ENCODE results near the gene GTF2H3.

- TF ChIP-seq NRF1 (conservative IDR thresholded peaks at IDR 0.05; ENCODE audit: low read depth, low read length) (no peak), ZBTB33 (IDR thresholded peaks at IDR 0.05) (no peak), CEBPB (IDR thresholded peaks at IDR 0.05; ENCODE audit: borderline replicate concordance in 1 of 2, low read depth in 2 of 2, low read length in 2 of 2) (no peak), CHD2 (IDR thresholded peaks at IDR 0.05; ENCODE audit: borderline replicate concordance, low read depth, low read length) (no peak), CTCF (IDR thresholded peaks at IDR 0.05 in 2 of 3, conservative IDR thresholded peaks at IDR 0.05 in 1 of 3; ENCODE audit: control insufficient read depth in 2 of 3, extremely low read depth in 1 of 3, insufficient read depth in 1 of 3, low read depth in 3 of 3, low read length in 3 of 3) (no peak), SMC3 (IDR thresholded peaks at IDR 0.05; ENCODE audit: borderline replicate concordance, low read length) (no peak), EZH2 (IDR thresholded peaks at IDR 0.05; ENCODE audit: borderline replicate concordance, control insufficient read depth, low read depth, low read length) (no peak), NBN (IDR thresholded peaks at IDR 0.05) (no peak), RFX5 (IDR thresholded peaks at IDR 0.05; ENCODE audit: low read depth, low read length) (no peak), MEF2A (IDR thresholded peaks at IDR 0.05; ENCODE audit: insufficient read depth, low read depth, low read length) (no peak), POLR2AphosphoS2 (IDR thresholded peaks at IDR 0.05; ENCODE audit: low read depth, low read length) (no peak)
Observed at GRCh38 chr12:123676616-123677320, 43.1 kb downstream of the GTF2H3 start.
